Fibroblast of pulmonary artery (primary cell): Measurements from ENCODE around the gene ABCA13.

Experiments
- DNase-seq: peaks from one replicate; pipeline ENCODE4 v3.0.0-alpha.2; 2010; ENCODE audit warnings: low read depth
- H3K4me3 ChIP-seq: replicated peaks from 2 replicates; pipeline ENCODE4 v1.5.1; 2011; ENCODE audit warnings: low read depth, mild to moderate bottlenecking, control low read depth, low read length, moderate library complexity
- CTCF ChIP-seq: IDR thresholded peaks from 2 replicates; pipeline ENCODE4 v1.5.1; 2011; ENCODE audit warnings: mild to moderate bottlenecking, control low read depth, low read length, inconsistent platforms; ENCODE audit errors: missing control alignments

Gene ABCA13

GRCh38 chr7:48173756-48174382, 2.6 kb downstream of the ABCA13 start:
- no peak for TF ChIP-seq CTCF
- no peak overlapping the region for H3K4me3 ChIP-seq

GRCh38 chr7:48175019-48175418, 3.8 kb downstream of the ABCA13 start:
- TF ChIP-seq CTCF = no peak
- no peak for DNase-seq
- no peak overlapping the region for H3K4me3 ChIP-seq

More at GRCh38 chr7:48173756-48174382, 2.6 kb downstream of the ABCA13 start:
- peak; percentile 12 for DNase-seq

- H3K4me3 ChIP-seq = no peak overlapping the region
- no peak for TF ChIP-seq CTCF
Observed at GRCh38 chr7:48176356-48176893, 5.2 kb downstream of the ABCA13 start.

GRCh38 chr7:48177271-48177670, 6.0 kb downstream of the ABCA13 start:
- no peak for TF ChIP-seq CTCF
- no peak for DNase-seq
- no peak overlapping the region for H3K4me3 ChIP-seq

More at GRCh38 chr7:48176356-48176893, 5.2 kb downstream of the ABCA13 start:
- DNase-seq = no peak

GRCh38 chr7:48179496-48180030, 8.3 kb downstream of the ABCA13 start:
- no peak for TF ChIP-seq CTCF
- no peak overlapping the region for H3K4me3 ChIP-seq
- no peak for DNase-seq

GRCh38 chr7:48180981-48181380, 9.7 kb downstream of the ABCA13 start:
- DNase-seq = peak; percentile 5
- TF ChIP-seq CTCF = no peak
- no peak overlapping the region for H3K4me3 ChIP-seq
